Large intestine (tissue), 3 donors: Measurements from ENCODE around the gene C21orf58. TPM values are rescaled to one million over a fixed set of nuclear protein-coding genes. Genes with fewer than 3 reads are reported as not detected.

Experiments
- DNase-seq, 2 donors: peaks; one replicate each; pipeline versions ENCODE4 v3.0.0 to v3.0.0-alpha.2; 2013
- H3K27ac ChIP-seq: one replicate; pipeline ENCODE4 v1.5.1; 2013; ENCODE audit warnings: low read length
- H3K27me3 ChIP-seq: 2 replicates; pipeline ENCODE4 v1.6.1; 2013; ENCODE audit warnings: low read length; ENCODE audit not compliant: control insufficient read depth, insufficient read depth
- H3K36me3 ChIP-seq: 2 replicates; pipeline ENCODE4 v1.6.1; 2013; ENCODE audit warnings: low read length; ENCODE audit not compliant: control insufficient read depth, insufficient read depth
- H3K4me1 ChIP-seq: one replicate; pipeline ENCODE4 v1.6.1; 2013; ENCODE audit warnings: low read length; ENCODE audit not compliant: control insufficient read depth, insufficient read depth
- H3K4me3 ChIP-seq: one replicate; pipeline ENCODE4 v1.5.1; 2013; ENCODE audit warnings: low read length
- H3K9me3 ChIP-seq: one replicate; pipeline ENCODE4 v1.6.1; 2013; ENCODE audit warnings: mild to moderate bottlenecking, low read depth, low read length, moderate library complexity; ENCODE audit not compliant: control insufficient read depth
- WGBS: methylation state at CpG from one replicate; pipeline ENCODE4 v1.1.5; 2013; ENCODE audit warnings: low lambda C conversion rate; ENCODE audit not compliant: insufficient coverage; 5-methylcytosine and 5-hydroxymethylcytosine counted together
- polyA plus RNA-seq: library from polyadenylated mRNA; unstranded; fragments of 120-200 nt; gene quantifications from one replicate; pipeline ENCODE4 v1.2.1, GENCODE V29; 2013

The C21orf58 gene
- polyA plus RNA-seq, 1 donor: 8.7 TPM

- Histone ChIP-seq H3K4me1 (peaks cover 16% of the 10 kb centered on the region), H3K9me3 (no peaks in the 10 kb centered on the region), H3K27me3 (no peaks in the 10 kb centered on the region), H3K4me3 (peak overlapping the region; percentile 100), H3K36me3 (peaks cover 11% of the 10 kb centered on the region), H3K27ac (peak overlapping the region; percentile 100)
- peak; percentile 77 to 84 for DNase-seq
- WGBS: no CpG with 5 or more reads among the region's 98 CpGs
These were observed 861 bp upstream of the C21orf58 start for GRCh38 chr21:46324390-46325072.

GRCh38 chr21:46323227-46323709 lies 402 bp downstream of the C21orf58 start:
- peak overlapping the region; percentile 82 for H3K4me3 ChIP-seq
- H3K9me3 ChIP-seq: no peaks in the 10 kb centered on the region
- DNase-seq: no peak
- no peaks in the 10 kb centered on the region for H3K27me3 ChIP-seq
- peaks cover 6% of the 10 kb centered on the region for H3K36me3 ChIP-seq
- peaks cover 21% of the 10 kb centered on the region for H3K4me1 ChIP-seq
- H3K27ac ChIP-seq: no peak overlapping the region
- no CpG with 5 or more reads among the region's 34 CpGs for WGBS

- Histone ChIP-seq H3K9me3 (no peaks in the 10 kb centered on the region), H3K4me1 (peaks cover 26% of the 10 kb centered on the region), H3K27me3 (no peaks in the 10 kb centered on the region), H3K27ac (no peak overlapping the region), H3K36me3 (peaks cover 3% of the 10 kb centered on the region), H3K4me3 (peak overlapping the region; percentile 82)
- whole genome bisulfite sequencing: no CpG with 5 or more reads among the region's 50 CpGs
- DNase-seq: peak in 1 of 2 donors; percentile 40
These were observed 1.1 kb downstream of the C21orf58 start for GRCh38 chr21:46322351-46323226.

- peaks cover 4% of the 10 kb centered on the region for H3K36me3 ChIP-seq
- no peak for DNase-seq
- H3K4me1 ChIP-seq: peaks cover 22% of the 10 kb centered on the region
- H3K27me3 ChIP-seq: no peaks in the 10 kb centered on the region
- WGBS: 60% methylated on average over 1 of the region's 4 CpGs
- H3K9me3 ChIP-seq: no peaks in the 10 kb centered on the region
- no peak overlapping the region for H3K27ac ChIP-seq
- H3K4me3 ChIP-seq: no peak overlapping the region
These were observed 3.3 kb downstream of the C21orf58 start for GRCh38 chr21:46320331-46320801.

GRCh38 chr21:46319186-46319585 lies 4.5 kb downstream of the C21orf58 start:
- WGBS: no CpG with 5 or more reads among the region's 7 CpGs
- H3K27ac ChIP-seq: no peak overlapping the region
- peaks cover 20% of the 10 kb centered on the region for H3K4me1 ChIP-seq
- H3K27me3 ChIP-seq: no peaks in the 10 kb centered on the region
- H3K4me3 ChIP-seq: no peak overlapping the region
- H3K9me3 ChIP-seq: no peaks in the 10 kb centered on the region
- DNase-seq: no peak
- H3K36me3 ChIP-seq: peaks cover 14% of the 10 kb centered on the region

GRCh38 chr21:46318464-46318845 lies 5.2 kb downstream of the C21orf58 start:
- Histone ChIP-seq H3K4me1 (peaks cover 20% of the 10 kb centered on the region), H3K27me3 (no peaks in the 10 kb centered on the region), H3K9me3 (no peaks in the 10 kb centered on the region), H3K36me3 (peaks cover 14% of the 10 kb centered on the region), H3K27ac (peak overlapping the region; percentile 11), H3K4me3 (no peak overlapping the region)
- WGBS: no CpG with 5 or more reads among the region's 4 CpGs
- no peak for DNase-seq

GRCh38 chr21:46317710-46318463 lies 5.8 kb downstream of the C21orf58 start:
- no CpG with 5 or more reads among the region's 20 CpGs for WGBS
- H3K27me3 ChIP-seq: no peaks in the 10 kb centered on the region

GRCh38 chr21:46316708-46317324 lies 6.9 kb downstream of the C21orf58 start:
- H3K4me3 ChIP-seq: no peak overlapping the region
- WGBS: no CpG with 5 or more reads among the region's 14 CpGs
- no peak overlapping the region for H3K27ac ChIP-seq
- peaks cover 14% of the 10 kb centered on the region for H3K36me3 ChIP-seq
- H3K27me3 ChIP-seq: no peaks in the 10 kb centered on the region
- peaks cover 17% of the 10 kb centered on the region for H3K4me1 ChIP-seq
- no peak for DNase-seq
- no peaks in the 10 kb centered on the region for H3K9me3 ChIP-seq

More at GRCh38 chr21:46317710-46318463, 5.8 kb downstream of the C21orf58 start:
- peaks cover 20% of the 10 kb centered on the region for H3K4me1 ChIP-seq
- no peaks in the 10 kb centered on the region for H3K9me3 ChIP-seq
- H3K27ac ChIP-seq: no peak overlapping the region
- no peak overlapping the region for H3K4me3 ChIP-seq
- peak; percentile 89 to 90 for DNase-seq
- peaks cover 14% of the 10 kb centered on the region for H3K36me3 ChIP-seq

- no peaks in the 10 kb centered on the region for H3K27me3 ChIP-seq
- no peak for DNase-seq
- peaks cover 19% of the 10 kb centered on the region for H3K36me3 ChIP-seq
- WGBS: no CpG with 5 or more reads among the region's 22 CpGs
- peaks cover 12% of the 10 kb centered on the region for H3K4me1 ChIP-seq
- H3K9me3 ChIP-seq: no peaks in the 10 kb centered on the region
- H3K4me3 ChIP-seq: no peak overlapping the region
- H3K27ac ChIP-seq: no peak overlapping the region
These were observed 9.1 kb downstream of the C21orf58 start for GRCh38 chr21:46314441-46315020.
